A673 (cell line): ENCODE results near the gene MDN1. TPM values are rescaled to one million over a fixed set of nuclear protein-coding genes. Genes with fewer than 3 reads are reported as not detected.

ENCODE experiments used
- BruUV-seq: library from RNA; stranded (reverse); fragments of 400-500 nt; replicated peaks from 2 replicates; lab custom pipeline; 2021; lab: Mats Ljungman, UMichigan
- CTCF ChIA-PET: fragments of 300-600 bp; sonication (Branson Sonifier 250); formaldehyde crosslinking; loops from one replicate; lab custom pipeline; 2022; ENCODE audit warnings: antibody characterized with exemption; lab: Charles Lee
- POLR2A ChIA-PET: fragments of 300-600 bp; sonication (Branson Sonifier 250); formaldehyde crosslinking; loops from one replicate; lab custom pipeline; 2022; ENCODE audit warnings: antibody characterized with exemption; ENCODE audit not compliant: low non-redundant PET; lab: Charles Lee
- DNase-seq: peaks from one replicate; pipeline ENCODE4 v3.0.0-alpha.2; 2015; ENCODE audit warnings: low spot score
- H3K27ac ChIP-seq: fragments of 200-600 bp; sonication (generic); 2 replicates; pipeline ENCODE4 v1.5.1; 2016; ENCODE audit warnings: mixed run types, low read depth, mild to moderate bottlenecking, mixed read lengths, antibody characterized with exemption, low read length; ENCODE audit not compliant: poor library complexity, severe bottlenecking
- H3K27me3 ChIP-seq: fragments of 200-600 bp; sonication (generic); replicated peaks from 2 replicates; pipeline ENCODE4 v1.6.1; 2017; ENCODE audit warnings: mixed run types, low read depth, mild to moderate bottlenecking, mixed read lengths, antibody characterized with exemption, low read length; ENCODE audit not compliant: insufficient read depth, poor library complexity
- H3K36me3 ChIP-seq: fragments of 200-600 bp; sonication (generic); 2 replicates; pipeline ENCODE4 v1.6.1; 2016; ENCODE audit warnings: mixed run types, mild to moderate bottlenecking, mixed read lengths, antibody characterized with exemption, low read length; ENCODE audit not compliant: insufficient read depth, poor library complexity, severe bottlenecking
- H3K4me1 ChIP-seq: fragments of 200-600 bp; sonication (generic); 2 replicates; pipeline ENCODE4 v1.6.1; 2017; ENCODE audit warnings: mixed run types, mild to moderate bottlenecking, mixed read lengths, antibody characterized with exemption, low read length; ENCODE audit not compliant: insufficient read depth, poor library complexity, severe bottlenecking
- H3K4me3 ChIP-seq: fragments of 200-600 bp; sonication (generic); 2 replicates; pipeline ENCODE4 v1.5.1; 2016; ENCODE audit warnings: low read depth, mixed run types, mild to moderate bottlenecking, mixed read lengths, low read length; ENCODE audit not compliant: poor library complexity, severe bottlenecking
- H3K9me3 ChIP-seq: fragments of 200-600 bp; sonication (generic); 2 replicates; pipeline ENCODE4 v1.6.1; 2016; ENCODE audit warnings: mixed run types, low read depth, mild to moderate bottlenecking, mixed read lengths, antibody characterized with exemption, low read length; ENCODE audit not compliant: poor library complexity, severe bottlenecking
- CTCF ChIP-seq: fragments of 300-800, 200-600 bp; sonication (generic); conservative IDR thresholded peaks from 2 replicates; pipeline ENCODE4 v1.5.1; 2017; ENCODE audit warnings: low read depth, mild to moderate bottlenecking, antibody characterized with exemption, low read length, moderate library complexity, mixed read lengths
- EZH2 ChIP-seq: fragments of 200-600 bp; sonication (generic); IDR thresholded peaks from 2 replicates; pipeline ENCODE4 v1.6.1; 2017; ENCODE audit warnings: borderline replicate concordance, low read depth, mild to moderate bottlenecking, mixed read lengths, antibody characterized with exemption, low read length; ENCODE audit not compliant: poor library complexity, severe bottlenecking
- intact Hi-C: fragments of 100-400 bp; cut with micrococcal nuclease; formaldehyde crosslinking; loops from one replicate; pipeline ENCODE4 v1.10.0; 2022; ENCODE audit not compliant: unreplicated experiment
- total RNA-seq: library from RNA; stranded (reverse); gene quantifications from 2 replicates; pipeline ENCODE4 v1.2.3, GENCODE V29; 2021

Gene MDN1
- total RNA-seq, 1 experiment from 2014 or later: 64.4 TPM

- H3K9me3 ChIP-seq: no peaks in the 10 kb centered on the region
- BruUV-seq: no TSS peak
- intact Hi-C loops: loop anchor here (5.0 kb wide), 1 partner anchor 160 kb away; no protein-coding TSS in a partner anchor
- TF ChIP-seq CTCF: no peak
- no peak for TF ChIP-seq EZH2
- no peaks in the 10 kb centered on the region for H3K27me3 ChIP-seq
- CTCF ChIA-PET: no interaction called here
- no peak for DNase-seq
- H3K4me1 ChIP-seq: no peaks in the 10 kb centered on the region
- no peak overlapping the region for H3K4me3 ChIP-seq
- no peaks in the 10 kb centered on the region for H3K36me3 ChIP-seq
- POLR2A ChIA-PET: no interaction called here
- no peak overlapping the region for H3K27ac ChIP-seq
These were observed 222.2 kb downstream of the MDN1 start for GRCh38 chr6:89597372-89597771.

- ChIA-PET CTCF (no interaction called here), POLR2A (no interaction called here)
- Histone ChIP-seq H3K4me1 (no peaks in the 10 kb centered on the region), H3K4me3 (no peak overlapping the region), H3K9me3 (no peaks in the 10 kb centered on the region), H3K27me3 (no peaks in the 10 kb centered on the region), H3K36me3 (no peaks in the 10 kb centered on the region), H3K27ac (no peak overlapping the region)
- intact Hi-C loops: loop anchor here (5.0 kb wide), 1 partner anchor 159 kb away; no protein-coding TSS in a partner anchor
- BruUV-seq: no TSS peak
- peak; percentile 39 for DNase-seq
- no peak for TF ChIP-seq CTCF
- TF ChIP-seq EZH2: no peak
These were observed 223.1 kb downstream of the MDN1 start for GRCh38 chr6:89596484-89596883.

- no TSS peak for BruUV-seq
- intact Hi-C loops: loop anchor here (5.0 kb wide), 1 partner anchor 159 kb away; no protein-coding TSS in a partner anchor
- POLR2A ChIA-PET: no interaction called here
These were observed 223.5 kb downstream of the MDN1 start for GRCh38 chr6:89596056-89596455.

More at GRCh38 chr6:89596056-89596455, 223.5 kb downstream of the MDN1 start:
- DNase-seq: no peak
- CTCF ChIA-PET: no interaction called here
- Histone ChIP-seq H3K4me3 (no peak overlapping the region), H3K27ac (no peak overlapping the region), H3K27me3 (no peaks in the 10 kb centered on the region), H3K9me3 (no peaks in the 10 kb centered on the region), H3K4me1 (no peaks in the 10 kb centered on the region), H3K36me3 (no peaks in the 10 kb centered on the region)
- no peak for TF ChIP-seq CTCF
- no peak for TF ChIP-seq EZH2

Other genes starting within 250 kb of the MDN1 start
- gene LYRM2, start 181.0 kb downstream of the MDN1 start, total RNA-seq: 64.3 and 68.2 TPM in 2 replicates
- 38.2 and 42.4 TPM in 2 replicates for gene CASP8AP2, start 10.1 kb upstream of the MDN1 start, total RNA-seq
- gene GJA10, start 74.7 kb upstream of the MDN1 start, total RNA-seq: not detected in 2 replicates